OCI-LY7 (cell line): ENCODE measurements around the gene FBXL20. TPM values are rescaled to one million over a fixed set of nuclear protein-coding genes. Genes with fewer than 3 reads are reported as not detected.

Source experiments
- BruUV-seq: library from RNA; stranded (reverse); fragments of 400-500 nt; replicated peaks from 2 replicates; lab custom pipeline; 2021; lab: Mats Ljungman, UMichigan
- CTCF ChIA-PET: fragments of 300-600 bp; sonication (Branson Sonifier 250); formaldehyde crosslinking; loops from one replicate; lab custom pipeline; 2022; ENCODE audit warnings: antibody characterized with exemption; ENCODE audit not compliant: unreplicated experiment; lab: Charles Lee
- POLR2A ChIA-PET: fragments of 300-600 bp; sonication (Branson Sonifier 250); formaldehyde crosslinking; loops from one replicate; lab custom pipeline; 2022; ENCODE audit warnings: antibody characterized with exemption; lab: Charles Lee
- DNase-seq: peaks from one replicate; pipeline ENCODE4 v3.0.0-alpha.2; 2015; ENCODE audit warnings: low spot score
- H2AFZ ChIP-seq: fragments of 200-600 bp; sonication (generic), shearing (Covaris generic); 2 replicates; pipeline ENCODE4 v1.6.1; 2014; ENCODE audit warnings: mild to moderate bottlenecking, antibody characterized with exemption, low read length, moderate library complexity
- H3K27ac ChIP-seq: fragments of 200-600 bp; sonication (generic); 2 replicates; pipeline ENCODE4 v1.5.1; 2014; ENCODE audit warnings: mixed run types, low read depth, mild to moderate bottlenecking, moderate library complexity, low read length, inconsistent platforms; ENCODE audit not compliant: poor library complexity, severe bottlenecking
- H3K36me3 ChIP-seq: fragments of 200-600 bp; sonication (generic); 2 replicates; pipeline ENCODE4 v1.6.1; 2014; ENCODE audit warnings: mild to moderate bottlenecking, antibody characterized with exemption, low read length, moderate library complexity, mixed read lengths; ENCODE audit not compliant: insufficient read depth
- H3K4me1 ChIP-seq: fragments of 200-600 bp; sonication (generic); 2 replicates; pipeline ENCODE4 v1.5.1; 2014; ENCODE audit warnings: mild to moderate bottlenecking, low read length; ENCODE audit not compliant: insufficient read depth, poor library complexity, severe bottlenecking
- H3K4me2 ChIP-seq: fragments of 200-600 bp; sonication (generic); 2 replicates; pipeline ENCODE4 v1.6.1; 2014; ENCODE audit warnings: mild to moderate bottlenecking, low read length
- H3K4me3 ChIP-seq: fragments of 200-600 bp; sonication (generic); 2 replicates; pipeline ENCODE4 v1.5.1; 2014; ENCODE audit warnings: mild to moderate bottlenecking, low read depth, low read length; ENCODE audit not compliant: poor library complexity, severe bottlenecking
- H3K79me2 ChIP-seq: fragments of 200-600 bp; sonication (generic); 2 replicates; pipeline ENCODE4 v1.6.1; 2016; ENCODE audit warnings: low read depth, mild to moderate bottlenecking, low read length, moderate library complexity, mixed read lengths; ENCODE audit not compliant: insufficient read depth
- H3K9me2 ChIP-seq: fragments of 200-600 bp; sonication (generic); 2 replicates; pipeline ENCODE4 v1.6.1; 2016; ENCODE audit warnings: mild to moderate bottlenecking, low read length, mixed read lengths; ENCODE audit not compliant: insufficient read depth
- H3K9me3 ChIP-seq: fragments of 200-600 bp; sonication (generic); 2 replicates; pipeline ENCODE4 v1.6.1; 2014; ENCODE audit warnings: mild to moderate bottlenecking, mixed run types, low read length, mixed read lengths
- H4K20me1 ChIP-seq: fragments of 200-600 bp; sonication (generic); 2 replicates; pipeline ENCODE4 v1.6.1; 2014; ENCODE audit warnings: mild to moderate bottlenecking, antibody characterized with exemption, low read length, moderate library complexity, mixed read lengths; ENCODE audit not compliant: insufficient read depth
- CTCF ChIP-seq: fragments of 200-600 bp; sonication (generic); conservative IDR thresholded peaks from 2 replicates; pipeline ENCODE4 v1.5.1; 2014; ENCODE audit warnings: mild to moderate bottlenecking, antibody characterized with exemption, low read length, moderate library complexity, mixed read lengths
- EZH2phosphoT487 ChIP-seq: fragments of 200-600 bp; sonication (generic); IDR thresholded peaks from 2 replicates; pipeline ENCODE4 v1.6.1; 2018; ENCODE audit warnings: low read depth, borderline replicate concordance, mild to moderate bottlenecking, mixed run types, antibody characterized with exemption, low read length, moderate library complexity, mixed read lengths
- intact Hi-C: fragments of 100-400 bp; cut with micrococcal nuclease; formaldehyde crosslinking; loops from one replicate; pipeline ENCODE4 v1.10.0; 2022; ENCODE audit not compliant: unreplicated experiment
- total RNA-seq, 2 experiments: library from RNA; depleted of rRNA in 1 of 2; stranded (reverse); fragments of >200 nt in 1 of 2; shearing (Covaris generic) in 1 of 2; gene quantifications; 2 replicates each; pipeline ENCODE4 v1.2.3, GENCODE V29; 2014 to 2022

FBXL20 gene
- total RNA-seq, 2 experiments from 2014 or later = 2.1 to 12.2 TPM

GRCh38 chr17:39227364-39227919, 174.0 kb downstream of the FBXL20 start:
- TF ChIP-seq EZH2phosphoT487 (no peak), CTCF (no peak)
- H3K9me2 ChIP-seq = no peaks in the 10 kb centered on the region
- ChIA-PET POLR2A (no interaction called here), CTCF (no interaction called here)
- BruUV-seq = no TSS peak
- no peaks in the 10 kb centered on the region for H3K79me2 ChIP-seq
- no peak overlapping the region for H3K27ac ChIP-seq
- H3K4me1 ChIP-seq = peaks cover 13% of the 10 kb centered on the region
- H3K4me2 ChIP-seq = no peak overlapping the region
- DNase-seq = no peak
- no peak overlapping the region for H3K4me3 ChIP-seq
- intact Hi-C loops = no loop called here
- no peak overlapping the region for H2AFZ ChIP-seq
- no peaks in the 10 kb centered on the region for H3K36me3 ChIP-seq
- no peaks in the 10 kb centered on the region for H4K20me1 ChIP-seq
- H3K9me3 ChIP-seq = no peaks in the 10 kb centered on the region

GRCh38 chr17:39225959-39226683, 175.3 kb downstream of the FBXL20 start:
- DNase-seq = peak; percentile 53
- peaks cover under 1% of the 10 kb centered on the region for H3K4me1 ChIP-seq
- POLR2A ChIA-PET = interaction anchor here (0.5 to 0.6 kb wide), 2 partner anchors 26 to 329 kb away, joined by 3 read pairs; partner anchors contain the start of gene RPL19

More at GRCh38 chr17:39225959-39226683, 175.3 kb downstream of the FBXL20 start:
- Histone ChIP-seq H3K36me3 (no peaks in the 10 kb centered on the region), H3K27ac (no peak overlapping the region), H4K20me1 (no peaks in the 10 kb centered on the region), H2AFZ (no peak overlapping the region), H3K4me2 (peak overlapping the region; percentile 56), H3K79me2 (no peaks in the 10 kb centered on the region), H3K9me2 (no peaks in the 10 kb centered on the region), H3K9me3 (no peaks in the 10 kb centered on the region), H3K4me3 (peak overlapping the region; percentile 52)
- CTCF ChIA-PET = no interaction called here
- no peak for TF ChIP-seq EZH2phosphoT487
- no peak for TF ChIP-seq CTCF
- intact Hi-C loops = no loop called here
- BruUV-seq = no TSS peak
